Ishikawa (cell line): Measurements from ENCODE around the gene PSMA1.

Experiments used
- CEBPB ChIP-seq: IDR thresholded peaks from 2 replicates; pipeline ENCODE4 v1.6.1; 2012
- CREB1 ChIP-seq: IDR thresholded peaks from 2 replicates; pipeline ENCODE4 v1.6.1; 2012; ENCODE audit warnings: low read depth
- EGR1 ChIP-seq: IDR thresholded peaks from 2 replicates; pipeline ENCODE4 v1.6.1; 2012
- EP300 ChIP-seq: IDR thresholded peaks from 2 replicates; pipeline ENCODE4 v1.6.1; 2012; ENCODE audit warnings: borderline replicate concordance
- FOXM1 ChIP-seq: IDR thresholded peaks from 2 replicates; pipeline ENCODE4 v1.6.1; 2012; ENCODE audit warnings: low read depth, borderline replicate concordance
- NFIC ChIP-seq: IDR thresholded peaks from 2 replicates; pipeline ENCODE4 v1.6.1; 2012
- RAD21 ChIP-seq: IDR thresholded peaks from 2 replicates; pipeline ENCODE4 v1.6.1; 2012; ENCODE audit warnings: low read depth
- TAF1 ChIP-seq: IDR thresholded peaks from 2 replicates; pipeline ENCODE4 v1.6.1; 2012; ENCODE audit warnings: low read depth, mild to moderate bottlenecking
- TCF12 ChIP-seq: IDR thresholded peaks from 2 replicates; pipeline ENCODE4 v1.6.1; 2012; ENCODE audit warnings: low read depth
- TEAD4 ChIP-seq: IDR thresholded peaks from 2 replicates; pipeline ENCODE4 v1.6.1; 2012
- YY1 ChIP-seq: IDR thresholded peaks from 2 replicates; pipeline ENCODE4 v1.6.1; 2012; ENCODE audit warnings: low read depth
- ZBTB7A ChIP-seq: IDR thresholded peaks from 2 replicates; pipeline ENCODE4 v1.6.1; 2012; ENCODE audit warnings: low read depth
- TF ChIP-seq, protein P1 (sequence below): IDR thresholded peaks from 2 replicates; pipeline ENCODE4 v1.6.1; 2012; ENCODE audit warnings: low read depth, mild to moderate bottlenecking
- TF ChIP-seq, protein P2 (sequence below): IDR thresholded peaks from 2 replicates; pipeline ENCODE4 v1.6.1; 2012
- TF ChIP-seq, protein P3 (sequence below): IDR thresholded peaks from 2 replicates; pipeline ENCODE4 v1.6.1; 2012

Gene PSMA1

DNA sequence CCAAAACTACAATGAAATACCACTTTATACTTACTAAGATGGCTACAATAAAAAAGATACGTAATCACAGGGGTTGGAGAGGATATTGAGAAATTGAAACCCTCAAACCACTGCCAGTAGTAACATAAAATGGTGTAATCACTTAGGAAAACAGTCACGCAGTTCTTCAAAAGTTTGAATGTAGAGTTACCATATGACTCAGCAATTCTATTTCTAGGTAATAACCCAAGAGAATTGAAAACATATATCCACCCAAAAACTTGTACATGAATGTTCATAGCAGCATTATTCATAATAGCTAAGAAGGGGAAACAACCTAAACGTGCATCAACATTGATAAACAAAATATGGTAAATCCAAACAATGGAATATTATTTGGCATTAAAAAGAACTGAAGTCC, 24.4 kb upstream of the PSMA1 start:
- TF ChIP-seq TAF1: no peak
- TF ChIP-seq, protein P1, sequence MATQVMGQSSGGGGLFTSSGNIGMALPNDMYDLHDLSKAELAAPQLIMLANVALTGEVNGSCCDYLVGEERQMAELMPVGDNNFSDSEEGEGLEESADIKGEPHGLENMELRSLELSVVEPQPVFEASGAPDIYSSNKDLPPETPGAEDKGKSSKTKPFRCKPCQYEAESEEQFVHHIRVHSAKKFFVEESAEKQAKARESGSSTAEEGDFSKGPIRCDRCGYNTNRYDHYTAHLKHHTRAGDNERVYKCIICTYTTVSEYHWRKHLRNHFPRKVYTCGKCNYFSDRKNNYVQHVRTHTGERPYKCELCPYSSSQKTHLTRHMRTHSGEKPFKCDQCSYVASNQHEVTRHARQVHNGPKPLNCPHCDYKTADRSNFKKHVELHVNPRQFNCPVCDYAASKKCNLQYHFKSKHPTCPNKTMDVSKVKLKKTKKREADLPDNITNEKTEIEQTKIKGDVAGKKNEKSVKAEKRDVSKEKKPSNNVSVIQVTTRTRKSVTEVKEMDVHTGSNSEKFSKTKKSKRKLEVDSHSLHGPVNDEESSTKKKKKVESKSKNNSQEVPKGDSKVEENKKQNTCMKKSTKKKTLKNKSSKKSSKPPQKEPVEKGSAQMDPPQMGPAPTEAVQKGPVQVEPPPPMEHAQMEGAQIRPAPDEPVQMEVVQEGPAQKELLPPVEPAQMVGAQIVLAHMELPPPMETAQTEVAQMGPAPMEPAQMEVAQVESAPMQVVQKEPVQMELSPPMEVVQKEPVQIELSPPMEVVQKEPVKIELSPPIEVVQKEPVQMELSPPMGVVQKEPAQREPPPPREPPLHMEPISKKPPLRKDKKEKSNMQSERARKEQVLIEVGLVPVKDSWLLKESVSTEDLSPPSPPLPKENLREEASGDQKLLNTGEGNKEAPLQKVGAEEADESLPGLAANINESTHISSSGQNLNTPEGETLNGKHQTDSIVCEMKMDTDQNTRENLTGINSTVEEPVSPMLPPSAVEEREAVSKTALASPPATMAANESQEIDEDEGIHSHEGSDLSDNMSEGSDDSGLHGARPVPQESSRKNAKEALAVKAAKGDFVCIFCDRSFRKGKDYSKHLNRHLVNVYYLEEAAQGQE: no peak
- TF ChIP-seq TEAD4: no peak
- TF ChIP-seq CREB1: no peak
- no peak for TF ChIP-seq EP300
- no peak for TF ChIP-seq YY1
- TF ChIP-seq, protein P2, sequence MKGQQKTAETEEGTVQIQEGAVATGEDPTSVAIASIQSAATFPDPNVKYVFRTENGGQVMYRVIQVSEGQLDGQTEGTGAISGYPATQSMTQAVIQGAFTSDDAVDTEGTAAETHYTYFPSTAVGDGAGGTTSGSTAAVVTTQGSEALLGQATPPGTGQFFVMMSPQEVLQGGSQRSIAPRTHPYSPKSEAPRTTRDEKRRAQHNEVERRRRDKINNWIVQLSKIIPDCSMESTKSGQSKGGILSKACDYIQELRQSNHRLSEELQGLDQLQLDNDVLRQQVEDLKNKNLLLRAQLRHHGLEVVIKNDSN: no peak
- TF ChIP-seq, protein P3, sequence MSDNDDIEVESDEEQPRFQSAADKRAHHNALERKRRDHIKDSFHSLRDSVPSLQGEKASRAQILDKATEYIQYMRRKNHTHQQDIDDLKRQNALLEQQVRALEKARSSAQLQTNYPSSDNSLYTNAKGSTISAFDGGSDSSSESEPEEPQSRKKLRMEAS: no peak
- TF ChIP-seq RAD21: no peak
- no peak for TF ChIP-seq NFIC
- TF ChIP-seq EGR1: no peak
- no peak for TF ChIP-seq TCF12

DNA sequence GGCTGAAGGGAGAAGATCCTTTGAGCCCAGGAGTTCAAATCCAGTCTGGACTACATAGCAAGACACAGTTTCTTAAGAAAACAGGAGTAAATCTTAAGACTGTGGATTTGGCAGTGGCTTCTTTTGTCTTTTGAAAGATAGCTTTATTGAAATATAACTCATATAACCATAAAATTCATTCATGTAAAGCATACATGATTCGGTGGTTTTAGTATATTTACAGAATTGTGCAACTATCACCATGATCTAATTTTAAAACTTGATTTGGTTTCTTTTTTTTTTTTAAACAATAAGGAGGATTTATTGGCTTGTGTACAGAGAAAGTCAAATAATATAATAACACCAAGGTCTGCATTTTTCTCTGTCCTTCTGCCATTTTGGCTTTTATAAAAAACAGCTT, 23.1 kb upstream of the PSMA1 start:
- TF ChIP-seq FOXM1: no peak

DNA sequence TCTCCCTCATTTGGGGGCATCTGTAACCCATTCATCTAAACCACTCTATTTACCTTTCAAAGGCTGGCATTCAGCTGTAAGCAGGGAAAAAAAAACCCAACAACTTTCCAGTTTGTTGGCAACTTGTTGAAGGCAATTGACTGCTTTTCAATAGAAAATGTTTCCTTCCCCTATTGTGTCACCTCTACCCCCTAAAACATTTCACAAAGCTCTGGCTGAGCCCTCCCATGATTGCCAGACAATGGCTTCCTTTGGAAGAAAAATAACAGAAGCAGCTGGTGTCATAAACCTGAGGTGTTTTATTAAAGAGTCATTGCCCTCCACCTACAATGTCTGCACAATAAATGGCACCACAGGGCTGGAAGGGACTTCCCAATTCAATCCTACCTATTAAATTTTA, 22.1 kb upstream of the PSMA1 start:
- TF ChIP-seq CEBPB: no peak
- TF ChIP-seq, protein P1: no peak
- TF ChIP-seq, protein P2: no peak
- TF ChIP-seq FOXM1: no peak
- no peak for TF ChIP-seq EP300
- TF ChIP-seq RAD21: no peak
- no peak for TF ChIP-seq TAF1
- no peak for TF ChIP-seq EGR1
- no peak for TF ChIP-seq TCF12
- no peak for TF ChIP-seq NFIC
- no peak for TF ChIP-seq TEAD4
- no peak for TF ChIP-seq CREB1
- TF ChIP-seq, protein P3: no peak
- TF ChIP-seq ZBTB7A: no peak
- no peak for TF ChIP-seq YY1

DNA sequence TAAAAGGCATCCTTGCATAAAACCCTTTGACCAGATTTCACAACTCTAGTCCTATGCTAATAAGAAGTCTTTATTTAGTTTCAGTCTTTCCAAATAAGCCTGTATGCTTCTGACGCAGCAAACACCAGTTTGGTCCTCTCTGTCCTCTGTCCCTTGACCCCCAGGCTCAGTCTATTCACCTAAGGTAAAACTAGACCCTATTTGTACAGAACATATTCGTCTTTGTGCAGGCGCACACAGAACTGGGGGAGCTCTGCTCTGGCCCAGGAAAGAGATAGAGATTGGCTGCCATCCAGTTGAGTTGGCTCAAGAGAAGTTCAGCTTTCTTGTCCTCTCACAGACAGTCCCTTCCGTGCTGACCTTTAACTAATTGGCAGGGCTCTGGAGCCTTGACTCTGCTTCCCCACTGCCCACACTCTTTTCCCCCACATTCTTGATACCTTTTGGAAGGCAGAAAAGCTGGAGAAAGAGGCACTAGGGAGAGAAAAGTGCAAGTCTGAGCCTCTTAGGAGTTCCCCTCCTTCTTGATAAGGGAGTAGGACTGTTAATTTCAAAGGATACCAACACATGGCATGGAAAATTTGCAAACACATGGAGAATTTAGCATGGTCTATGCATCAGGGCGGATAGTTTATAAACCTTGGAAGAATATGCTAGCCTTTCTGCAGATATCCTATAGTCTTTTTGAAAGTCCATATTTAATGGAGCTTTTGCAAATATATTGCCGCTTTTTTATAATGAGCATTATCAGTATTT, 21.2 kb upstream of the PSMA1 start:
- TF ChIP-seq CEBPB (no peak), FOXM1 (no peak), ZBTB7A (no peak), CREB1 (no peak), YY1 (no peak), TCF12 (no peak), EGR1 (no peak), EP300 (no peak), TAF1 (no peak), TEAD4 (no peak), RAD21 (no peak)
- TF ChIP-seq, protein P3: no peak
- TF ChIP-seq, protein P1: no peak
